ENCODE measurements around the gene MCRIP1.

MCRIP1 gene

GRCh38 chr17:81822312-81822637 lies 10.8 kb downstream of the MCRIP1 start:
- H3K9ac ChIP-seq (ENCODE audit: low read depth, low read length): no peak overlapping the region
- peaks cover 13% of the 10 kb centered on the region for H3K36me3 ChIP-seq (ENCODE audit: insufficient read depth, low read length)

GRCh38 chr17:81821603-81822311 lies 11.3 kb downstream of the MCRIP1 start:
- peaks cover 10% of the 10 kb centered on the region for H3K27me3 ChIP-seq (ENCODE audit: control insufficient read depth, insufficient read depth, low read length)
- peaks cover 13% of the 10 kb centered on the region for H3K36me3 ChIP-seq (ENCODE audit: insufficient read depth, low read length)
- H3K4me2 ChIP-seq (ENCODE audit: low read length): peak overlapping the region; percentile 4
- peaks cover 12% of the 10 kb centered on the region for H3K4me1 ChIP-seq (ENCODE audit: control insufficient read depth, insufficient read depth, low read length)
- no peaks in the 10 kb centered on the region for H3K9me3 ChIP-seq (replicated peaks; ENCODE audit: low read length)
- H3K9ac ChIP-seq (ENCODE audit: low read depth, low read length): no peak overlapping the region
- no peak overlapping the region for H3K4me3 ChIP-seq (ENCODE audit: low read length)

More at GRCh38 chr17:81822312-81822637, 10.8 kb downstream of the MCRIP1 start:
- Histone ChIP-seq H3K4me2 (ENCODE audit: low read length) (no peak overlapping the region), H3K27me3 (ENCODE audit: control insufficient read depth, insufficient read depth, low read length) (peaks cover 10% of the 10 kb centered on the region), H3K4me1 (ENCODE audit: control insufficient read depth, insufficient read depth, low read length) (peaks cover 12% of the 10 kb centered on the region), H3K9me3 (replicated peaks; ENCODE audit: low read length) (no peaks in the 10 kb centered on the region), H3K4me3 (ENCODE audit: low read length) (no peak overlapping the region)

GRCh38 chr17:81821147-81821546 lies 11.9 kb downstream of the MCRIP1 start:
- H3K9ac ChIP-seq (ENCODE audit: low read depth, low read length): no peak overlapping the region
- peaks cover 13% of the 10 kb centered on the region for H3K36me3 ChIP-seq (ENCODE audit: insufficient read depth, low read length)
- no peak overlapping the region for H3K4me2 ChIP-seq (ENCODE audit: low read length)

GRCh38 chr17:81819708-81820107 lies 13.4 kb downstream of the MCRIP1 start:
- peaks cover 22% of the 10 kb centered on the region for H3K27me3 ChIP-seq (ENCODE audit: control insufficient read depth, insufficient read depth, low read length)
- no peak overlapping the region for H3K4me2 ChIP-seq (ENCODE audit: low read length)
- no peak overlapping the region for H3K4me3 ChIP-seq (ENCODE audit: low read length)
- H3K9me3 ChIP-seq (replicated peaks; ENCODE audit: low read length): no peaks in the 10 kb centered on the region
- H3K36me3 ChIP-seq (ENCODE audit: insufficient read depth, low read length): peaks cover 13% of the 10 kb centered on the region
- H3K9ac ChIP-seq (ENCODE audit: low read depth, low read length): no peak overlapping the region
- peaks cover 12% of the 10 kb centered on the region for H3K4me1 ChIP-seq (ENCODE audit: control insufficient read depth, insufficient read depth, low read length)

More at GRCh38 chr17:81821147-81821546, 11.9 kb downstream of the MCRIP1 start:
- Histone ChIP-seq H3K9me3 (replicated peaks; ENCODE audit: low read length) (no peaks in the 10 kb centered on the region), H3K27me3 (ENCODE audit: control insufficient read depth, insufficient read depth, low read length) (peaks cover 11% of the 10 kb centered on the region), H3K4me3 (ENCODE audit: low read length) (no peak overlapping the region), H3K4me1 (ENCODE audit: control insufficient read depth, insufficient read depth, low read length) (peaks cover 12% of the 10 kb centered on the region)

- no peak overlapping the region for H3K9ac ChIP-seq (ENCODE audit: low read depth, low read length)
- no peak overlapping the region for H3K4me2 ChIP-seq (ENCODE audit: low read length)
- H3K4me1 ChIP-seq (ENCODE audit: control insufficient read depth, insufficient read depth, low read length): peaks cover 12% of the 10 kb centered on the region
- no peaks in the 10 kb centered on the region for H3K9me3 ChIP-seq (replicated peaks; ENCODE audit: low read length)
- peaks cover 7% of the 10 kb centered on the region for H3K36me3 ChIP-seq (ENCODE audit: insufficient read depth, low read length)
- no peak overlapping the region for H3K4me3 ChIP-seq (ENCODE audit: low read length)
- peaks cover 22% of the 10 kb centered on the region for H3K27me3 ChIP-seq (ENCODE audit: control insufficient read depth, insufficient read depth, low read length)
Observed at GRCh38 chr17:81817758-81818147, 15.3 kb downstream of the MCRIP1 start.

- no peak overlapping the region for H3K9ac ChIP-seq (ENCODE audit: low read depth, low read length)
- H3K36me3 ChIP-seq (ENCODE audit: insufficient read depth, low read length): no peaks in the 10 kb centered on the region
- H3K27me3 ChIP-seq (ENCODE audit: control insufficient read depth, insufficient read depth, low read length): peaks cover 34% of the 10 kb centered on the region
Observed at GRCh38 chr17:81815646-81815986, 17.5 kb downstream of the MCRIP1 start.

GRCh38 chr17:81814748-81815645 lies 18.1 kb downstream of the MCRIP1 start:
- H3K4me1 ChIP-seq (ENCODE audit: control insufficient read depth, insufficient read depth, low read length): no peaks in the 10 kb centered on the region
- H3K9me3 ChIP-seq (replicated peaks; ENCODE audit: low read length): no peaks in the 10 kb centered on the region
- no peak overlapping the region for H3K4me2 ChIP-seq (ENCODE audit: low read length)
- H3K4me3 ChIP-seq (ENCODE audit: low read length): no peak overlapping the region
- peaks cover 40% of the 10 kb centered on the region for H3K27me3 ChIP-seq (ENCODE audit: control insufficient read depth, insufficient read depth, low read length)
- no peaks in the 10 kb centered on the region for H3K36me3 ChIP-seq (ENCODE audit: insufficient read depth, low read length)
- H3K9ac ChIP-seq (ENCODE audit: low read depth, low read length): no peak overlapping the region

More at GRCh38 chr17:81815646-81815986, 17.5 kb downstream of the MCRIP1 start:
- Histone ChIP-seq H3K4me3 (ENCODE audit: low read length) (no peak overlapping the region), H3K4me2 (ENCODE audit: low read length) (no peak overlapping the region), H3K9me3 (replicated peaks; ENCODE audit: low read length) (no peaks in the 10 kb centered on the region), H3K4me1 (ENCODE audit: control insufficient read depth, insufficient read depth, low read length) (no peaks in the 10 kb centered on the region)

- Histone ChIP-seq H3K9ac (ENCODE audit: low read depth, low read length) (no peak overlapping the region), H3K4me1 (ENCODE audit: control insufficient read depth, insufficient read depth, low read length) (no peaks in the 10 kb centered on the region), H3K9me3 (replicated peaks; ENCODE audit: low read length) (no peaks in the 10 kb centered on the region), H3K27me3 (ENCODE audit: control insufficient read depth, insufficient read depth, low read length) (peaks cover 49% of the 10 kb centered on the region), H3K4me3 (ENCODE audit: low read length) (no peak overlapping the region), H3K36me3 (ENCODE audit: insufficient read depth, low read length) (no peaks in the 10 kb centered on the region), H3K4me2 (ENCODE audit: low read length) (no peak overlapping the region)
Observed at GRCh38 chr17:81813861-81814683, 19.0 kb downstream of the MCRIP1 start.

- no peaks in the 10 kb centered on the region for H3K9me3 ChIP-seq (replicated peaks; ENCODE audit: low read length)
- H3K4me3 ChIP-seq (ENCODE audit: low read length): no peak overlapping the region
- H3K36me3 ChIP-seq (ENCODE audit: insufficient read depth, low read length): no peaks in the 10 kb centered on the region
- H3K9ac ChIP-seq (ENCODE audit: low read depth, low read length): no peak overlapping the region
- peaks cover 51% of the 10 kb centered on the region for H3K27me3 ChIP-seq (ENCODE audit: control insufficient read depth, insufficient read depth, low read length)
- no peaks in the 10 kb centered on the region for H3K4me1 ChIP-seq (ENCODE audit: control insufficient read depth, insufficient read depth, low read length)
- H3K4me2 ChIP-seq (ENCODE audit: low read length): no peak overlapping the region
Observed at GRCh38 chr17:81813371-81813684, 19.8 kb downstream of the MCRIP1 start.

GRCh38 chr17:81812571-81813370 lies 20.3 kb downstream of the MCRIP1 start:
- Histone ChIP-seq H3K4me3 (ENCODE audit: low read length) (no peak overlapping the region), H3K36me3 (ENCODE audit: insufficient read depth, low read length) (no peaks in the 10 kb centered on the region), H3K4me1 (ENCODE audit: control insufficient read depth, insufficient read depth, low read length) (no peaks in the 10 kb centered on the region), H3K4me2 (ENCODE audit: low read length) (no peak overlapping the region), H3K27me3 (ENCODE audit: control insufficient read depth, insufficient read depth, low read length) (peaks cover 50% of the 10 kb centered on the region), H3K9me3 (replicated peaks; ENCODE audit: low read length) (no peaks in the 10 kb centered on the region), H3K9ac (ENCODE audit: low read depth, low read length) (no peak overlapping the region)
